ENCODE results near the gene ZFYVE28. TPM values are rescaled to one million over a fixed set of nuclear protein-coding genes. Genes with fewer than 3 reads are reported as not detected.

The ZFYVE28 gene
- total RNA-seq, 1 donor from 2014 or later, result 2.0 TPM

DNA sequence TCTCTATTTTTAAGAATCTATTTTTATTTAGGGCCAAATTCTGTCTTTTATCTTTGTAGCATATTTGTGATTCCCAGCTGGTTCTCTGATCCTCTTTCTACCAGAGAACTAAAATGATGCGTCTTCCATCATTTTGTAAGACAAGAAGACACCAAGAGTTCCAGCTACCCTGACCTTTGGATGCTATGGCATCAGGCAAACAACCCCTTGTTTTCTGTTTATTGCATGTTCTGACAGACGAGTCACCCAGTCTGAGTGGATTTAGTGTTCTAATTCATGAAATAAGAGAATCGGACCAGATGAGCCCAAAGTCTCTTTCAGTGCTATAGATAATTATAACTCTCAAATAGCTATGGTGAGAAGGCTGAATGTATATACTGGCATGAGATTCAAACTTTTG is 69.7 kb downstream of the ZFYVE28 start:
- no peak for DNase-seq (ENCODE audit: low read depth)
- Histone ChIP-seq H3K4me3 (ENCODE audit: low read depth, low read length) (no peak overlapping the region), H3K27me3 (ENCODE audit: control insufficient read depth, insufficient read depth, low read length) (peaks cover under 1% of the 10 kb centered on the region), H3K36me3 (ENCODE audit: control insufficient read depth, insufficient read depth, low read length) (no peaks in the 10 kb centered on the region)
- TF ChIP-seq, protein P1, sequence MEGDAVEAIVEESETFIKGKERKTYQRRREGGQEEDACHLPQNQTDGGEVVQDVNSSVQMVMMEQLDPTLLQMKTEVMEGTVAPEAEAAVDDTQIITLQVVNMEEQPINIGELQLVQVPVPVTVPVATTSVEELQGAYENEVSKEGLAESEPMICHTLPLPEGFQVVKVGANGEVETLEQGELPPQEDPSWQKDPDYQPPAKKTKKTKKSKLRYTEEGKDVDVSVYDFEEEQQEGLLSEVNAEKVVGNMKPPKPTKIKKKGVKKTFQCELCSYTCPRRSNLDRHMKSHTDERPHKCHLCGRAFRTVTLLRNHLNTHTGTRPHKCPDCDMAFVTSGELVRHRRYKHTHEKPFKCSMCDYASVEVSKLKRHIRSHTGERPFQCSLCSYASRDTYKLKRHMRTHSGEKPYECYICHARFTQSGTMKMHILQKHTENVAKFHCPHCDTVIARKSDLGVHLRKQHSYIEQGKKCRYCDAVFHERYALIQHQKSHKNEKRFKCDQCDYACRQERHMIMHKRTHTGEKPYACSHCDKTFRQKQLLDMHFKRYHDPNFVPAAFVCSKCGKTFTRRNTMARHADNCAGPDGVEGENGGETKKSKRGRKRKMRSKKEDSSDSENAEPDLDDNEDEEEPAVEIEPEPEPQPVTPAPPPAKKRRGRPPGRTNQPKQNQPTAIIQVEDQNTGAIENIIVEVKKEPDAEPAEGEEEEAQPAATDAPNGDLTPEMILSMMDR (IDR thresholded peaks at IDR 0.05; ENCODE audit: insufficient read depth, low read length, poor library complexity, severe bottlenecking), result no peak

DNA sequence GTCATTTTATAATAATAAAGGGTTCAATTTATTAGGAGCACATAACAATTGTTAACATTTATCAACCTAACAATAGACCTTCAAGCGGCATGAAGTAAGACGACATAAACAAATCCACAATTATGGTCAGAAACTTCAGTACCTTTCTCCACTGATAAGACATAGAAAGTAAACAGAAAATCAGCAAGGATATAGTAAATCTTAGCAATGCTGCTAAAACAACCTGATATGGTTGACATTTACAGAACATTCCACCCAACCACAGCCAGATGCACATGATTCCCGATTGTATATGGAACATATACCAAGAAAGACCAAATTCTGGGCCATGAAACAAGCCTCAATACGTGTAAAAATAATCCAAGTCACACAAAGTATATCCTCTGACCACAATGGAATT is 71.3 kb downstream of the ZFYVE28 start:
- DNase-seq (ENCODE audit: low read depth), result no peak
- TF ChIP-seq, protein P1 (IDR thresholded peaks at IDR 0.05; ENCODE audit: insufficient read depth, low read length, poor library complexity, severe bottlenecking), result no peak
- no peaks in the 10 kb centered on the region for H3K27me3 ChIP-seq (ENCODE audit: control insufficient read depth, insufficient read depth, low read length)
- H3K36me3 ChIP-seq (ENCODE audit: control insufficient read depth, insufficient read depth, low read length), result no peaks in the 10 kb centered on the region
- no peak overlapping the region for H3K4me3 ChIP-seq (ENCODE audit: low read depth, low read length)

DNA sequence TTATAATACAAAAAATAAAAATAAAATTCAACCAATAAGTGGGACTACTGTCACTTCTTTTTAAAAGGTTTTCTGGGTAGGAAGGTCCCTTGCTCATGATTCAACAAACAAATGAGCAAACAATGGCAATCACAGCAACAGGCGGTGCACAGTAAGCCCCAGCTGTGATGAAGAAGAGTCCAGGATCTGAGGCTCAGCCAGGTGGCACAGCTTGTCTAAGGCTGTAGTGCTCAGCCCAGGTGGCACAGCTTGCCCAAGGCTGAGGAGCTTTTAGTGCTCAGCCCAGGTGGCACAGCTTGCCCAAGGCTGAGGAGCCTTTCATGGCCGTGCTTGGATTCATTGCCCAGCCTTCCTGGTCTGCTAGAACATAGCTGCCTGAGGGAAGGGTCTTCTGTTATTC is 75.0 kb downstream of the ZFYVE28 start:
- no peaks in the 10 kb centered on the region for H3K36me3 ChIP-seq (ENCODE audit: control insufficient read depth, insufficient read depth, low read length)
- no peak for DNase-seq (ENCODE audit: low read depth)
- TF ChIP-seq, protein P1 (IDR thresholded peaks at IDR 0.05; ENCODE audit: insufficient read depth, low read length, poor library complexity, severe bottlenecking), result no peak
- peaks cover 2% of the 10 kb centered on the region for H3K27me3 ChIP-seq (ENCODE audit: control insufficient read depth, insufficient read depth, low read length)
- H3K4me3 ChIP-seq (ENCODE audit: low read depth, low read length), result no peak overlapping the region

DNA sequence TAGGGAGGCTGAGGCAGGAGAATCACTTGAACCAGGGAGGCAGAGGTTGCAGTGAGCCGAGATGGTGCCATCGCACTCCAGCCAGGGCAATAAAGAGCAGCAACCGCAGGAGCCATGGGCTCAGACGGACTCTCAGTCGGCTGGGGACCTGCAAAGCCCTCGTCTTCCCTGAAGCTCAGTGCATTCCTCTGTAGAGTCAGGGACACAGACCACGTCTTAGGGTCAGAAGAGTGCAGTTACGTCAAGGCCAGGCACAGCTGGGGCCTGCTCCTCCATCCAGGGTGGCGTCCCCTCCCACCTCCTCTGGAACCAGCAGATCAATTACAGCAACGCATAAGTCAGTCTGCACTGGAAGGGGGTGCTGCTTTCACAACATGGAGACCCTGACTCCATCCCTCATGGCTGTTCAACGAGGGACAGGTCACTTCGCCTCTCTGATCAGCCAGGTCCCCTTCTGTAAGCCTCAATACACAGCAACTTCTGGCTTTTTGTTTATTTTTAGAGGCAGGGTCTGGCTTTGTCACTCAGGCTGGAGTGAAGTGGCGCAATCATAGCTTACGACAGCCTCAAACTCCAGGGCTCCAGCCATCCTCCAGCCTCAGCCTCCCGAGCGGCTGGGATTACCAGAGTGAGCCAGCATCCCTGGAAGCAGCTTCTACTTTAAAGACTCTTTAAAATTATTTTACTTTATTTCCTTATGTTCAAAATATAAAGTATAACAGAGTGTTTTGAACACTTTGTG is 76.4 kb downstream of the ZFYVE28 start:
- TF ChIP-seq, protein P1 (IDR thresholded peaks at IDR 0.05; ENCODE audit: insufficient read depth, low read length, poor library complexity, severe bottlenecking), result no peak
- H3K27me3 ChIP-seq (ENCODE audit: control insufficient read depth, insufficient read depth, low read length), result peaks cover 4% of the 10 kb centered on the region
- H3K36me3 ChIP-seq (ENCODE audit: control insufficient read depth, insufficient read depth, low read length), result no peaks in the 10 kb centered on the region
- no peak for DNase-seq (ENCODE audit: low read depth)
- no peak overlapping the region for H3K4me3 ChIP-seq (ENCODE audit: low read depth, low read length)

DNA sequence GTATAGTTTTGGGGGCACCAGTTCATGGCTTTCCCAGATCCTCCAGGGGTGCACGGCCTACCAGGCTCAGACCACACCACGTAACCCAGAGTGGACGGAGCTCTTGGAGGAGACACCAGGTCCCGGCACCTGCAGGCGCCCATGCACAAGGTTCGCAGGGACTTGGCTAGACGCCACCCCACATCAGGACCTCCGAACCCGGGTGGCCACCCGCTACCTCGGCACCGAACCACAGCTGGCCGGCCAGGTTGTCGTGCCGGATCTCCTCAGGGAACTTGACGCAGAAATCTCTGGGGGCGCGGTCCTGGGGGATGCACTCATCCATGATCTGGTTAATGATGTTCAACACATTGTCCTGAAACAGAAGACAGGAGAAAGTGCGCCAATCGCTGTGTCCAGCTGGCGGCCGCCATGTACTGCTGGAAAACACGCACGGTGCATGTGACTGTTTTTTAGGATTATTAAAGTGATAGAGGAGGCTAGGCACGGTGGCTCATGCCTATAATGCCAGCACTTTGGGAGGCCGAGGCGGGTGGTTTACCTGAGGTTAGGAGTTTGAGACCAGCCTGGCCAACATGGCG is 77.1 kb downstream of the ZFYVE28 start:
- TF ChIP-seq, protein P1 (IDR thresholded peaks at IDR 0.05; ENCODE audit: insufficient read depth, low read length, poor library complexity, severe bottlenecking), result no peak
- no peak for DNase-seq (ENCODE audit: low read depth)
- no peak overlapping the region for H3K4me3 ChIP-seq (ENCODE audit: low read depth, low read length)

More for the DNA sequence above, 77.1 kb downstream of the ZFYVE28 start:
- no peaks in the 10 kb centered on the region for H3K36me3 ChIP-seq (ENCODE audit: control insufficient read depth, insufficient read depth, low read length)
- peaks cover 4% of the 10 kb centered on the region for H3K27me3 ChIP-seq (ENCODE audit: control insufficient read depth, insufficient read depth, low read length)

Measured in kidney epithelial cell (primary cell).